ENCODE data around the gene MXD3.
"Not testable (repeated sequence)": the region's sequence is repeated elsewhere in the genome, so short reads cannot be mapped to it uniquely, and the experiment has no call there.

Gene MXD3

DNA sequence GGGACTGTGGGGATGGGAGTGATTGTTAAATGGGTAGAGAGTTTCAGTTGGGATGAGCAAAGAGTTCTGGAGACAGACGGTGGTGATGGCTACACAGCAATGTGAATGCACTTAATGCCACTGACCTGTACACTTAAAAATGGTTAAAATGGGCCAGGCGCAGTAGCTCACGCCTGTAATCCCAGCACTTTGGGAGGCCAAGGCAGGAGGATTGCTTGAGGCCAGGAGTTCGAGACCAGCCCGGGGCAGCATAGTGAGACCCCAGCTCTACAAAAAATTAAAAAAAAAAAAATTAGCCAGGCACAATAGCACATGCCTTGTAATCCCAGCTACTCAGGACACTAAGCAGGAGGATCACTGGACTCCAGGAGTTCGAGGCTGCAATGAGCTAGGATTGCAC, 32.1 kb upstream of the MXD3 start:
- no peak for DNase-seq (ENCODE audit: low spot score)

DNA sequence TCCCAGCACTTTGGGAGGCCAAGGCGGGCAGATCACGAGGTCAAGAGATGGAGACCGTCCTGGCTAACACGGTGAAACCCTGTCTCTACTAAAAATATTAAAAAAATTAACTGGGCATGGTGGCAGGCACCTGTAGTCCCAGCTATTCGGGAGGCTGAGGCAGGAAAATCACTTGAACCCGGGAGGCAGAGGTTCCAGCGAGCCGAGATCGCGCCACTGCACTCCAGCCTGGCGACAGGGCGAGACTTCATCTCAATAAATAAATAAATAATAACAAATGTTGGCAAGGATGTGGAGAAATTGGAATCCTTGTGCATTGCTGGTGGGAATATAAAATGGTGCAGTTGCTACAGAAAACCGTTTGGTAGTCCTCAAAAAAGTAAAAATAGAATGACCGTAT, 31.3 kb upstream of the MXD3 start:
- DNase-seq (ENCODE audit: low spot score), result not testable (repeated sequence)

DNA sequence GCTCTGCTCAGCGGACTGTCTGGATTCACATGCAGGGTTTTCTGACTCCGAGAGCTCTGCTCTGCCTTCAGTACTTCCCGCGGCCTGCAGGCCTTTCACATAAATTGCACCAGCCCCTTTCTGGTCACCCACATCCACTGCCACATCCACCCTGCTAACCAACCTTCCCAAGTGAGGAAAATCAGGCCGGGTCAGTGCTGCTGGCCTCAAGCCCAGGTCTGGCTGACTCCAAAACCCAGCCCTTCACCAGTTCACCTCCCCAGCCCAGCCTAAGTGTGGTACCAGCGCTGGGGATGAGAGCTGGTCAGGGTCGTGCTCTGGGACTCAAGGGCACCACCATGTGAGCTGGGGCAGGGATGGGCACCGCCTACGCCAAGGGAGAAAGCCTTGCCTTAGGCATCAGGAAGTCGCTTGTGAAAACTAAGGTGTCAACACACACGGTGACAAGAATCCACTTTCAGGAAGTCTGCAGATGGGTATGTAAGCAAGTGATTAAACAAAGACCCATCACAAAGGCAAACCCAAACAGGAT, 27.5 kb upstream of the MXD3 start:
- DNase-seq (ENCODE audit: low spot score), result no peak

DNA sequence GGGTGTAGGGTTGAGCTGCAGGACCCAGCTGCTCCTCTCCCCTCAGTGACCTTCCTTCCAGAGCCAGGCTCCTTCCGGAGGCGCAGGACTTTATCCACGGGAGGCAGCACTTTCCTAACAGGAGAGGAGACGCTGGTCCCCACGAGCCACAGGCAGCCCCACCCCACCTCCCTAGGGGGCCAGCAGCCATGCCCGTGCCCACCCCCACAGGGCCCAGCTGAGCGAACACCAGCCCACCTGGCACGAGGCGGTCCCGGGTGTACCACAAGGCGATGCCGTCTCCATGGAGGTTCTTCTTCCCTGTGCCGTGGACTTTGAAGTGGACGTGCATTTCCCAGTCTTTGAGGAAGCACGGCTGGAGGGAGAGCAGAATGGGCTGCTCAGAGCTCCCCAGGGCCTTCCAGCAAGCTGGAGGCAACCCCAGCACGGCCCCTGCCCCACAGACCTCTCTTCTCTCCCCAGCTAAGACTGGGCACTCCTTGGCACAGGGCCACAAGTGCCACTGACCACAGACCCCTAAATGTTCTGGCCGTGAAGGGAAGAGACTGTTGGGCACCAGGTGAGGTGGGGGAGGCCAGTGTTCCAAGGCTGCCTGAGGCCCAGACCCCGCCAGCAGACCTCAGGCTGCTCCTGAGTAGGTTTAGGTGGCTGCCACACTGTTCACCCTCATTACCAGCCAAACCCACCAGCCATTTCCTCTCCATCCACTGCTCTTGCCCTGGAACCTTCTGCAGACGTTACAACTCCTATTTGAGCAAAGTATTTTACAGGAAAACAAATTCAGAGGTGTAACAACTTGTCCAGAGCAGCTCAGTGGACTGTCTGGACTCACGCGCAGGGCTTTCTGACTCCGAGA, 26.8 kb upstream of the MXD3 start:
- no peak for DNase-seq (ENCODE audit: low spot score)

DNA sequence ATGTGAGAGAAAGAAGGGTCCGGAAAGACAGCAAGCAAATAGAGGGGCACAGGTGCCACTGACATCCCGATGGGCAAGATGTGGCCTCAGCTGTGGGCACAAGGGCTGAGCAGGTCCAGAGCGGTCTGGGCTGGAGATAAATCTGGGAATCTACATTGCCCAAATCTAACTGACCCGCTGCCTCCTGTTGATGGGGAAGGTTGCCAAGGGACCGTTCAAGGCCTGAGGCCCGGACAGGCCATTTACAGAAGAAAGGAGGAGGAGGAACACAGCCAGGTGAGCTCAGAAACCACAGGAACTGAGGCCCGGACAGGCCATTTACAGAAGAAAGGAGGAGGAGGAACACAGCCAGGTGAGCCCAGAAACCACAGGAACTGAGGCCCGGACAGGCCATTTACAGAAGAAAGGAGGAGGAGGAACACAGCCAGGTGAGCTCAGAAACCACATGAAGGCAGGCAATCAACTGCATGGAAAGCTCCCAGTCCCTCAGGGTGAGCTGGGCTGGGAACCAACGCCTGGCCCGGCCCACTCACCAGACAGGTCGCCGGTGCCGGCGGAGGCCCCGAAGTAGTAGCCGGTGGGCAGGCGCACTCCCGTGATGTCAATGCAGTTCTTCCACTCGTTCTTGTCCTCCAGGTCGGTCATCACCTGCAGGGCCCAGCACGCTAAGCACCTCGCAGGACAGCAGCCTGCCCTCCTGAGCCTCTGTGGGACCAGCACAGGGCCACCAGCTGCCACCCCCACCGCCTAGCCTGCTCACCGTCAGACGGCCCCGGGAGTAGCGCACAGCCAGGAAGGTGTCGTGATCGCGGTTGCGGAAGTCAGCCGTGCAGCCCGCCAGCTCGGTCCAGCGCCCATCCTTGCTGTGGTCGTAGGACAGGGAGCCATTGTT, 25.2 kb upstream of the MXD3 start:
- no peak for DNase-seq (ENCODE audit: low spot score)

DNA sequence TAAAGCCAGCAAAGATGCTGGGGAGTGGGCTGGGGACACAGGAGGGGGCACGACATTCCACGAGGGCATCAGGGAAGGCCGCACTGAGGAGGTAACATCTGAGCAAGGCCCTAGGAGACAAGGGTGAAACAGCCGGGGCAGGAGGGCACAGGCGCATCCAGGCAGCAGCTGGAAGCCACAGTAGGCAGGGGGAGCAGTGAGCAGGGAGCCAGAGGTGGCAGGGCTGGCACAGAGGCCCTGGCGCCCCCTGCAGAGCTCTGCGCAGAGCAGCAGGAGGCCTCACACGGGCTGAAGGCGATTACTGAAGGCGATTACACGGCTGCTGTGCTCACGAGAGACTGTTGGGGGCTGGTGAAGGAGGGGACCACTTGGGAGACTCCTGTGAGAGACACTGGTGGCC, 24.4 kb upstream of the MXD3 start:
- DNase-seq (ENCODE audit: low spot score), result peak; percentile 55

DNA sequence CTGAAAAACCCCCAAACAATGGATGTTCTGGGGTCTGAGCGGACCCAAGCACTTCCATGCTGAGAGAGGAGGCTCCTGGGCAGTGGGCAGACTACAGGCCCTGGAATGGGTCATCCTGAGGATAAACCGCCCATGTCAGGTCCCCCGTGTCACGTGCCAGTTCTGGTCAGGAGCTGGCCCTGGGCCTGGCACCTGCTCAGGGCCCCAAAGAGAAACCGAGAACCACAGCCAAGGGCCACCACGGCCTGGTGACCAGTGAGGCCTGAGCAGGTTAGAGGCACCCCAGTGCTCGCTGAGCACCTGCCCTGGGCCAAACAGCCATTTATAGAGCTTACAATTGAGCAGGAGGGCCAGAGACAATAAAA, 24.0 kb upstream of the MXD3 start:
- DNase-seq (ENCODE audit: low spot score), result no peak

DNA sequence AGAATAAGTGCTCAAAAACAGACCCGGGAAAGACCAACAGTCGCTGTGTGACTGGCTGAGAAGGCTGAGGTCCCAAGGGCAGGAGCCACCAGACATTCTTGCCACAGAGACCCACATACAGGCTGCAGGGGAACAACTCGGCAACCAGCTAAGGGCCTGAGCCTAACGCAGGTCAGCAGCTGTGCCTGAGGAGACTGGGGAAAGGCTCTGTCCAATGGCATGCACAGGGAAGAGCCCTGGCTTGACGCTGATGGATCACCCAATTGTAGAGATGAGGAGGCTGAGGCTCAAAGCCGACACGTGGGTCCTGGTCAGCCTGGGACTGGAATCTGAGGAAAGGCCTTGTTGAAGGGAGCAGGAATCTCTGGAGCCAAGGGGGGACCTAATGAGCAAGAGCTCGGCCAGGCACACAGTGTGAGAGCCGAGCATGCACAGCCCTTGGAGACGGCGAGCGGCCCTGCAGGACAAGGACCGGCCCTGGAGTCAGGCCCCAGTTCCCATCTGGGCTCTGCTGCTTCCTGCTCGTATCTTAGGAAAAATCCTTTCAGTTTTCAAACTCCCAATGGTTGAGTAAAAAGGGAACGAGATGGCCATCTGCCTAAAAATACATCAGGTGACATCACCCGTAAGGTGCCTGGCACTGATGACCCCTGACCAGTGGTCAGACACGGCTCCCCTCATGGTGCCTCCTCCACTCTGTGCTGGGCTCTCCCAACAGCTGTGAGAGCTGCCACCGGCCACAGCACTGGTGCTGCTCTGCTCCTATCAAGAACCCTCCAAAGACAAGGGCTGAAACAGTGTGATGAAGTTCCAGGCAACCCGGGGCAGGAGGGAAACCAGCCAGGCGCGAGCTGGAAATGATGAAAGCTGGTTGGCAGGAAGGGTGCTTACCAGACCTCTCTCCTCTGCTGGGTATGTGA, 23.3 kb upstream of the MXD3 start:
- DNase-seq (ENCODE audit: low spot score), result no peak

DNA sequence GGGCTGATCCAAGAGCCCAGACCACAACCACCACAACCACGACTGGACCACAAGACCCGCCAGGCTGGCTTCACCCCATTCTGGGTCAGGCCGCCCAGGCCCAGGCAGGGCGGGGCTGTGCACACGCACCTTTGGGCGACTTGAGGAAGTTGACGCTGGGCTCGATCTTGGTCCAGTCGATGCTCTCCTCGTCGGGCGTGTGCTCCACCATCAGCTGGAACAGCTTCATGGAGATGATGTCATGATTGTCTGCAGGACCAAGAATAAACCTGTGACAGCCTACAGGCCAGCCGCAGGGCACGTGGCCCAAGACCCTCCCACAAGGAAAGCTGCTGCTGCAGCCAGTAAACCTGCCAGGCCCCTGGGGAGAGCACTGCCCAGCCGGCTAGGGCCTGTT, 22.5 kb upstream of the MXD3 start:
- no peak for DNase-seq (ENCODE audit: low spot score)

DNA sequence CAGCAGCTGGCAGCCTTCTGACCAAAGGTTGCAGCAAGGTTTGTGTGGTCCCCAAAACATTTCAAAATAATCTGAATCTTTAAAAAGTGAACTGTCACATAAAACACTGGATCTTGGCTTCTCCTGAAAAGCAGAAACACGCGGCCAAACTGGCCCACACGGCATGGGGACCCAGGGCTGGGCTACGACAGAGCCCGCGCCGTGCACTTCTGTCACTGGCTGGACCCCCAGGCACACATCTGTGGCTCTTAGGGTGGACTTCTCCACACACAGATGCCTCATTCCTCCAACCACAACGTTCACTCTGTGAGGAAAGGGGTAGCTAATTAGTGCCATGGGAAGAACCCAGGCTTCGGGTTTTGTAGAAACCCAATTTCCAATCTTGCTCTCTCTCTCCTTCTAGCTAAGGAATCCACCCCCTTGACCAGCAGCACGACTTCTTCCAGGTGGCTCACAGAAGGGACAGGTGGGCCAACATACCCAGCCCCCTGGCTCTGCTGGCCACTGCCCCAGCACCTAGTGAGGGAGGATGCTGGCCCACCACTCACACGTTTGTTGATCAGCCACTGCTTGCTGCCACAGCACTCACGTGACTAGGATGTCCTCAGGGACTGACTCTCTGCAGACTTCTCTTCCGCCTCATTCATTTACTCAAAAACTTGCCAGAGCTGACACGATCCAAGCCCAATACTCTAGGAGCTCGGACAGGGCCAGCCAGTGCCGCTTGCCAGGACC, 21.9 kb upstream of the MXD3 start:
- DNase-seq (ENCODE audit: low spot score), result no peak

DNA sequence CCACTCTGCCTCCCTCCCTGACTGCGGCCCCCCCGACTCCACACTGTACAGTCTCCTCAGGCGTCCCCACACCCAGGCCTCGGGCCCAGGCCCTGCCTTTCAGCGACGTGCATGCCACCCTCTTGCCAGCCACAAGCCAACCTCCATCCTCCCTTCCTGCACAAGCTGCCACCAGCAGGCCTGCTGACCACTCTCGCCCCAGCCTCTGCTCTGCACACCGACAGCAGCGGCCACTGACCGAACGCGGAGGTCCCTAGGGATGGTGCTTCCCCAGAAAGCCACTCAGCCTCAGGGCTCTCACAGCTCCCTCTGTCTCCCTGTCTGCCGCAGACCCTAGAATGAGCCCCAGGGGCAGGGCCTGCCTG, 21.2 kb upstream of the MXD3 start:
- DNase-seq (ENCODE audit: low spot score), result no peak

DNA sequence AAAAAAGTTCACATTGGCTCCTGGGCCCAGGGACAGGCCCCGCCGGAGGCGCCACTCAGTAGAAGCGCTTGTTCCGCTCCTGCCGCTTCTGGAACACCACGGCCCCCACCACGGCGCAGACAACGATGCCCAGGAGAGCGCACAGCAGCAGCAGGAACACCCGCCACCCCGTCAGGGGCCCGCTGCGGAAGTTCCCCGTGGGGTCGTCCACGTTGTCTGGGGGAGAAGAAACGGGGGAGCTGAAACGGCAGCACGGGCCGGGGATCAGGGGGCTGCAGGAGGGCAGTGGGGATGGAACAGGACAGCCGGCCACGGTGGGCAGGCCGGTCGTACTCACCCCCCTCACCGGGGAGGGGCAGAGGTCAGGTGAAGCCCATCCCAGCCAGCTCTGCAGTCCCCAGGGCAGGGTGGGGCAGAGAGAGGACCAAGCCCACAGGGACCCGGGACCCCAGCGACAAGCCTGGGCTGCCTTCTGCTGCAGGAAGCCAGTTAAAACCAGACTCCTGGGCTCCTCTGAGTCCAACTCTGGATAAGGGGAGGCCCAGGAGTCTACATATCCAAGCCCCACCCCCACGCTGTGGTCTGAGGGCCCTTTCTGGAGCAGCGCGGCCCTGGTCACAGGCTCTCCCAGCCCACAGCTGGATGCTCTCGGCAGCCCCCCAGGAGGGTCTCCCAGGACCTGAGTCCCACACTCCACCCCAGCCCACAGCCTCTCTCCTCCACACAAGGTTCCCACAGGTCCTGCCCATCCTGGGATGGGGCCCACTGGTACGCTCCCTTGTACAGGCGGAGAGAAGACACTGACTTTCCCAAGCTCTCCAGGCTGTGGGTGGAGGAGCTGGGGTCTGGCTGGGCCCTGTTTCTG, 20.6 kb upstream of the MXD3 start:
- DNase-seq (ENCODE audit: low spot score), result no peak

DNA sequence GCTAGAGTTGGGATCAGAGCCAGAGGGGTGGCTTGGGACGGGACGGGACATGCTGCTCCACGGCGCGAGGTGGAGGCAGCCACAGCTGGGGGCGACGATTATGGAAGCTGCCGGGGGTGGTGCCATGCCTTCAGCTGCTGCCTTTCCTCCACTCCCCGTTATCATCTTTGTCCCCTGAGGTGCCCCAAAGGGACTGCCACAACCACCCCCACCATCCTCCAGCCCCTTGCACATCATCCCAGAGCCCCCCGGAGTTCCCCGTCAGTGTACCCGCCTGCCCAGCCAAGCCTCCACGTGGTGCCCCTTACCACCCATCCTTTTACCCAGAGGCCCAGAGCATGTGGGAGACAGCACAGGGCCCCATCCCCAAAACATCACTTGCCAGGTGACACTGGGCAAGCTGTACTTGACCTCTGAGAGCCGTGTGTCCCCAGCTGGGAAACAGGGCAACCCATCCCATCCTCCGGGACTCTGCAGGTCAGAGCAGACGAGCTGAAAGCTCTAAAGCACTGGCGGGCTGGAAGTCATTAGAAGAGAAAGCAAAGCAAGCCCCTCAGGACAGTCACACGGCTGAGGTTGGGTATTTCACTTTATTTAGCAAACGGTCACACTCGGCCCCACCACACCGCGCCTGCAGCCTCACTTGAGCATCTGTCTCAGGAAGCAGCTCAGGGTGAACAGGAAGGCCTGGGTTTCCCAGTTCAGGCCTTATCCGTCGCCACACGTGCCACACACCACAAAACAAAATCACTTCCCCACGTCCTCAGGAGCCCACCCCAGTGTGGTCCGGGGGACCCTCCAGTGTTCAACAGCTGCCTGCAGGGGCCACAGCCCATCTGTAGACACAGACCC, 19.5 kb upstream of the MXD3 start:
- no peak for DNase-seq (ENCODE audit: low spot score)

DNA sequence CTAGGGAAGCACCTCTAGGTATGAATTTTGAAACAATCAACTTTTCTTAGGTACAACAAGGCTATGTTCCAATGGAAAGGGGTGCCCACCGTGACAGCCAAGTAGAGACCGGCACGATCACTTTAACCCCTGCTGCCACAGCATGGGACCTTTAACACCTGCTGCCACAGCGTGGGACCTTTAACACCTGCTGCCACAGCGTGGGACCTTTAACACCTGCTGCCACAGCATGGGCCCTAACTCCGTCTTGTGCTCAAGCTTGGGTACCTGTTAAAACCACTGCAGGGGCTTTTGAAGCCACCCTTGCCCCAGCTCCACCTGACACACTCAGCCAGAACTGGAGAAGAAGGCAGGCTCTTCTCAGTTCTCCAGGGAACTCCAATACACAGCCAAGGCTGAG, 18.2 kb upstream of the MXD3 start:
- no peak for DNase-seq (ENCODE audit: low spot score)

DNA sequence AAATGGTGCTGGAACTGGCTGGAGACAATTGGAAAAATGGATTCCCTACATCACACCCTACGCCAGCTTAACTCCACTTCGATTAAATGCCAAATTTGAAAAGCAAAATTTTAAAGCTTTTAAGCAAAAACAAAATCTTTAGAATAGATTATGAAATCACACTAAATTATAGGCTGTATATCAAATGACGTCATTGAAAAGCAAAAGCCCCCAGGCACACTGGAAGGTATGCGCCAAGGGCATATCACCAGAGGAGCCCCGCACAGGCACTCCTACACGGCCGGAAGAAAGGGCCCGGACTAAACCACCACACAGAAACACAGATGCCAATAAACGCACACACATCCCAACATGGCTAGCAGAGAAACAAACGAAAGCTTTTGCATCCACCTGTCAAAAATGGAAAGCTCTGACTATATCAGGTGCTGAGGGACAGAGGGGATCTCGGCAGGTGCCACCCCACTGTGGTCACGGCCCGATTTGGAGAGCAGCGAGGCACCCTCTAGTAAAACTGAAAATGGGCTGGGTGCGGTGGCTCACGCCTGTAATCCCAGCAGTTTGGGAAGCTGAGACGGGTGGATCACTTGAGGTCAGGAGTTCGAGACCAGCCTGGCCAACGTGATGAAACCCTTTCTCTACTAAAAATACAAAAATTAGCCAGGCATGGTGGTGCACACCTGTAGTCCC, 17.0 kb upstream of the MXD3 start:
- no peak for DNase-seq (ENCODE audit: low spot score)

DNA sequence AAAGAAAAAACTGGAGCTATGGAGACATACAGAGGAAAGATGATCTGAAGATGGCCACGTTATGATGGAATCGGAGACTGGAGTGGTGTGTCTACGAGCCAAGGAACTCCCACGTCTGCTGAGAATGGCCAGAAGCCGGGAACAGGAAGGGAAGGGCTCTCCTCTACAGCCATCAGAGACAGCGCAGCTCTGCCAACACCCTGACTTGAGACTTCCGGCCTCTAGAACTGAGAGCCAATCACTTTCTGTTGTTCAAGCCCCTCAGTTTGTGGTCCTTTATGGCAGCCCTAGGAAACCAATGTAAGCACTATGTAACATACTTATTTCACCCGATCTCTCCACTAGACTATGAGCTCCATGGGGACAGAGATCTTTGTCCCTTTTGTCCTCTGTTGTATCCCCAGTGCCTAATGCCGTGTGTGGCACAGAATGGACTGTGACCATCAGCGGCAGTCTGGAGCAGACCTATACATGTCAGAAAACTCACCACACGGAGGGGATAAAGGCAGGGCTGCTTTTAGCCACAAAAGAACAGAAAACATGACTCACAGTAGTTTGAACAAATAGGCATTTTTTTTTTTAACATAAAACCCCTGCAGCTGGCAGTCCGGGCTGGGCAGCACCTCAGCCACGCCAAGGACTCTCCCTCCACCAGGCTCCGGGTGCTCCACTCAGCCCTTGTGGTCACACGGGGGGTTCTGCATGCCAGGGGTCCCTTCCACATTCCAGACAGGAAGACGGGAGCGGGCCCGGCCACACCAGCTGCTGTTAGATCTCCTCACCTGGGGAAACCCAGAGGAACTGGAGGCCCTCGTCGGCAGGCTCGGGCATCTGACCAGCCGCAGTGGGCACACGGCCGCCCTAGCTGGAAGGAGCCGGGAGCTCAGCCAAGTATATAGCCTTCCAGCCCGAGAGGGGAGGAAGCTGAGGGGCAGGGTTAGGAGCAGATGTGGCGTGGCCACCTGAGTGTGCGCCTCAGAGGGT, 16.1 kb upstream of the MXD3 start:
- no peak for DNase-seq (ENCODE audit: low spot score)

DNA sequence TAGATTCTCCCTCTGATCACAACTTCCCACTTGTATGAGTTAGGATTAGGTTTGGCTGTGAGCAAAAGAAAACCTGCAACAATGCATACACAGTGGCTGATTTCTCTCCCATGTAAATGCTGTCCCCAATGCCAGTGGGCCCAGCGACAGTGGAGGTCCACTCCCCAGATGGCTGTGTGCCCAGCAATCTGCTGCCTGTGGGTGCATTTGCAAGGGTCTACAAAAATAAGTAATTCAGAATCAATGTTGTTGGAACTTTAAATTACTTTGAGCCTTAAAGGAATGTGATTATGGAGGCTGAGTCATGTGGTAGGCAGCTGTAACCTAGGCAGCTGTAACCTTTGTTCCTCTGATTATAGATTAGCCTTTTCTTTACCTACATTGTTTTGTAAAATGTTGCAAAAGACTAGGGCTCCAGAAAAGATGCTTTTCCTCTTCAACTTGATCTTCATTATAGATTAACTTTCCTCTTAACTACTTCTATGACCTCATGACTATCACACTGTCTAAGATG, 14.2 kb upstream of the MXD3 start:
- DNase-seq (ENCODE audit: low spot score), result no peak

Measured in hematopoietic multipotent progenitor cell treated with erythropoietin and hydrocortisone succinate and interleukin-3 and kit ligand, for 15 days (in vitro differentiated cells).